ENCODE results near the gene SDSL.

DNA sequence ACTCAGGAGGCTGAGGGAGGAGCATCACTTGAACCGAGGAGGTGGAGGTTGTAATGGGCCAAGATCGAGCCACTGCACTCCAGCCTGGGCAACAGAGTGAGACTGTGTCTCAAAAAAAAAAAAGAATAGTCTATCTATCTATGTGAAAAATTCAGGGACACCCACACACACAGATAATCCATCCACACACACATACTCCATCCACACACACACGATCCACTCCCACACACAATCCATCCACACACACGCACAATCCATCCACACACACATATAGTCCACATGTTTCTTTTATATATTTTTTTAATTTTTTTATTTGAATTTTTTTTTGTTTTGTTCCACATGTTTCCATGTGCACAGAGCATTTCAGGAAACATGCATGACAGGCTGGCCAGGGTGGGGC lies 21.8 kb upstream of the SDSL start:
- TF ChIP-seq POLR2A (IDR thresholded peaks at IDR 0.05): no peak
- TF ChIP-seq CTCF (IDR thresholded peaks at IDR 0.05): no peak

Data from sigmoid colon (tissue), 3 donors.